Effector memory CD4-positive, alpha-beta T cell (primary cell): Measurements from ENCODE around the gene SLC9A4.

ENCODE experiments used
- DNase-seq, 3 donors: peaks; one replicate each; pipeline ENCODE4 v3.0.0-alpha.2; 2020
- H3K27ac ChIP-seq: 2 replicates; pipeline ENCODE4 v1.7.0; 2013; ENCODE audit warnings: mild to moderate bottlenecking, low read length, moderate library complexity; ENCODE audit not compliant: insufficient read depth, poor library complexity, severe bottlenecking
- H3K27me3 ChIP-seq: replicated peaks from 2 replicates; pipeline ENCODE4 v1.7.0; 2013; ENCODE audit warnings: mild to moderate bottlenecking, low read length; ENCODE audit not compliant: insufficient read depth, control insufficient read depth, poor library complexity, severe bottlenecking
- H3K36me3 ChIP-seq: 2 replicates; pipeline ENCODE4 v1.7.0; 2013; ENCODE audit warnings: mild to moderate bottlenecking, low read length, moderate library complexity; ENCODE audit not compliant: control insufficient read depth, insufficient read depth
- H3K4me1 ChIP-seq: 2 replicates; pipeline ENCODE4 v1.7.0; 2013; ENCODE audit warnings: low read length, mild to moderate bottlenecking; ENCODE audit not compliant: control insufficient read depth, insufficient read depth, poor library complexity, severe bottlenecking
- H3K4me3 ChIP-seq: 2 replicates; pipeline ENCODE4 v1.7.0; 2013; ENCODE audit warnings: low read length, low read depth, mild to moderate bottlenecking; ENCODE audit not compliant: insufficient read depth, poor library complexity, severe bottlenecking
- H3K9me3 ChIP-seq: 2 replicates; pipeline ENCODE4 v1.7.0; 2013; ENCODE audit warnings: mild to moderate bottlenecking, low read length, moderate library complexity; ENCODE audit not compliant: control insufficient read depth

SLC9A4 gene

GRCh38 chr2:102451968-102452367 is 21.1 kb upstream of the SLC9A4 start:
- DNase-seq, result no peak
- Histone ChIP-seq H3K9me3 (no peaks in the 10 kb centered on the region), H3K4me3 (no peak overlapping the region), H3K4me1 (no peaks in the 10 kb centered on the region), H3K36me3 (no peaks in the 10 kb centered on the region), H3K27ac (no peak overlapping the region), H3K27me3 (no peaks in the 10 kb centered on the region)

DNA sequence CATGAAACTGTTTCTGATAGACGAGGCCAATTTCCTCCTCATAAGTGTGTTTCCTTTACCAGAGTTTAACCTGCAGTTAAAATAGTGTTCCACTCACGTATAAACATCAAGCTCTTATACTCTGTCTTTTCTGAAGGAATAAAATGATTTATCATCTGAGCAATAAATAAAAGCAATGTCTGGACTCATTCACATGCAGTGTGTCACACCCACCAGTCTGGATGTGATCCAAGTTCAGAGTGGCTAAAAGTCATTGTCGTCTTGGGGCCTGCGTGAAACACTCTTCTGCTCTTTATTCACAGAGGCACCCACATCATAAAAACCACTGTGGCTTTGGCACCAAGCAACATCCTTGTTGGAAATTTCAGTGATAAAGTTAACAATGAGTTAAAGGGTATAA is 19.5 kb upstream of the SLC9A4 start:
- Histone ChIP-seq H3K4me3 (no peak overlapping the region), H3K27me3 (no peaks in the 10 kb centered on the region), H3K9me3 (no peaks in the 10 kb centered on the region), H3K4me1 (no peaks in the 10 kb centered on the region), H3K27ac (no peak overlapping the region), H3K36me3 (no peaks in the 10 kb centered on the region)
- DNase-seq, result no peak

DNA sequence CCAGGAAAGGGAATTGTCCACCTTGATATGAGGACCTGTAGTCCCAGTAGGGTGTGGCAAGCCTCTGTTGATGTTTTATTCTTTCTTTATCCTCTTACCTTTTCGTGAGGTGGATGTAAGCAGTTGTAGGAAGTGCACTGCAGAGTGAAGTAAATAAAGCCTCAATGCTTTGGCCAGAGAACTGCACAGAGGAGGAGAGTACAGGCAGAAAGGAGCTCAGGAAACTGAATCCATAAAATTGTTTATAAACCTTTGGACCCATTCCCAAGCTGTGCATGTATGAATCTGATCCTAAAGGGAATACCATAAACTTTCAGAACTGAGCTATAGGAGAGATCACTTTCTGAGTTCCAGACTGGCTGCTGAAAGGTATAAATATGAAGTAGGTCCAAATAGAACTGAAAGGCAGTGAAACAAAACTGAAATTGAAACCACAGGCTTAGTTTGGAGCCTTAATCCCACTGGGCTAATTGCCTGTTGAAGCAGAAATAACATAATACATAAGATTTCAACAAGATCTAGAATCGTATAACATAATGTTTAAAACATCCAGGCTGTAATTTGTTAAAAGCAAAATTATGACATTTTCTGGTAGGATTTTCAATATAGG is 17.9 kb upstream of the SLC9A4 start:
- DNase-seq, result no peak
- H3K9me3 ChIP-seq, result no peaks in the 10 kb centered on the region
- no peaks in the 10 kb centered on the region for H3K27me3 ChIP-seq
- H3K36me3 ChIP-seq, result no peaks in the 10 kb centered on the region
- H3K4me1 ChIP-seq, result no peaks in the 10 kb centered on the region
- H3K4me3 ChIP-seq, result no peak overlapping the region
- H3K27ac ChIP-seq, result no peak overlapping the region

GRCh38 chr2:102460467-102460866 is 12.6 kb upstream of the SLC9A4 start:
- Histone ChIP-seq H3K9me3 (no peaks in the 10 kb centered on the region), H3K27me3 (no peaks in the 10 kb centered on the region), H3K4me1 (no peaks in the 10 kb centered on the region), H3K4me3 (no peak overlapping the region), H3K27ac (no peak overlapping the region), H3K36me3 (no peaks in the 10 kb centered on the region)
- no peak for DNase-seq

DNA sequence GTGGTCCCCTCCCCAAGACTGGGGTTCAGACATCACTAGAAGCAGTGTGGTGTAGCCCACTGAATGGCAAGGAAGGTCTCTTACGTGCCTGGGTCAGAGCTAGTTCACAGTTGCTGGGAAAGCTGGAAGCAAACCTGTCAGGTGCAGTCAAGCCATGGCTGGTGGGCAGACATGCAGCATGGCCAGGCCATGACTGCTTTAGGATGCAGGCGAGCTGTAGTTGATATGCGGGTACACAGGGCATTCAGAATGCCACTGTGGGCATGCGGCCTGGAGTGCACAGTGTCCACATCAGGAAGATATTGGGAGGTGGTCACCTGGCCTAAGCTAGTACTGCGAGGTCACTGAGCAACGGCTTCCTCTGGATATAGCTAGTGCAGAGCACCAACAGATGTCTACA is 11.8 kb upstream of the SLC9A4 start:
- H3K4me1 ChIP-seq, result no peaks in the 10 kb centered on the region
- no peaks in the 10 kb centered on the region for H3K27me3 ChIP-seq
- H3K9me3 ChIP-seq, result no peaks in the 10 kb centered on the region
- H3K36me3 ChIP-seq, result no peaks in the 10 kb centered on the region
- DNase-seq, result no peak
- H3K4me3 ChIP-seq, result no peak overlapping the region
- no peak overlapping the region for H3K27ac ChIP-seq

- no peak for DNase-seq
- H3K4me3 ChIP-seq, result no peak overlapping the region
- no peaks in the 10 kb centered on the region for H3K36me3 ChIP-seq
- H3K9me3 ChIP-seq, result no peaks in the 10 kb centered on the region
- no peak overlapping the region for H3K27ac ChIP-seq
- no peaks in the 10 kb centered on the region for H3K4me1 ChIP-seq
- H3K27me3 ChIP-seq, result no peaks in the 10 kb centered on the region
These were observed 9.9 kb upstream of the SLC9A4 start for GRCh38 chr2:102463160-102463559.

DNA sequence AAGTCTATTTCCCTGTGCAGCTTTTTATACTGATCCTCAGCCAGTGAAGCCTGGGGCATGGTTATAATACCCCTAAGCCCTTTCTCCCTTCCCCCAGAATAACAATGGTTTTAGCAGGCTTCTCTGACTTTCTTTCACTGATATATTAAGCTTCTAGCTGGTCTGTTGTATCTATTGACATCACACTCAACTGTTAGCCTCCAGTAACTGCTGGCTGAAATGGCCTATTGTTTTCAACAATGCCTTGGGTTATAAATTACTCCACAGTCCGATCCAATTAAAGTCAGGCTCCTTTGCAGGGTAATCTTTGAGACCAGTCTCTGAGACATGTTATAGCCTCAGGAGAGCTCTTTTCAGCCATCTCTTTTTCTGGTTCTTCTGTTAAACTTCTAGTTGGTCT is 2.9 kb upstream of the SLC9A4 start:
- Histone ChIP-seq H3K4me1 (no peaks in the 10 kb centered on the region), H3K27ac (no peak overlapping the region), H3K4me3 (no peak overlapping the region), H3K36me3 (no peaks in the 10 kb centered on the region), H3K27me3 (no peaks in the 10 kb centered on the region), H3K9me3 (no peaks in the 10 kb centered on the region)
- DNase-seq, result no peak

- Histone ChIP-seq H3K4me1 (no peaks in the 10 kb centered on the region), H3K36me3 (no peaks in the 10 kb centered on the region), H3K27ac (no peak overlapping the region), H3K9me3 (no peaks in the 10 kb centered on the region), H3K4me3 (no peak overlapping the region), H3K27me3 (no peaks in the 10 kb centered on the region)
- DNase-seq, result no peak
These were observed 605 bp downstream of the SLC9A4 start for GRCh38 chr2:102473631-102474030.

DNA sequence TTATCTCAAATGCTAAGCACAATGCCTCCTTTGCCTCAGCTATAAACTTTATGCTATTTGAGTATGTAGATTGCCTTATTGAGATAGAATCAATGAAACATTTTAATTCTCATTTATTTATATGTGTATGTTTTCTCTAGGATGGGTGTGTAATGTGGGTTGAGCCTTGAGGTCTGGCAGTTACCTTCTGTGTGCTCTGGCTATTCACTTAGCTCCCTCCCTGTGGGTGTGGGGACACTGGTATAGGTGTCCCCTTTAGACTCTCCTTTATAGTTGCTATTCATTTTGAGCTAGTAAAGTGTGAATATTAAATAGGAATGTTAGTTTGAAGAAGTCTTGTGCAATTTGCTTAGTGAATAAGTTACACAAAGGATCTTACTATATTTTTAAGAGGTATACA is 1.8 kb downstream of the SLC9A4 start:
- Histone ChIP-seq H3K36me3 (no peaks in the 10 kb centered on the region), H3K4me3 (no peak overlapping the region), H3K27ac (no peak overlapping the region), H3K9me3 (no peaks in the 10 kb centered on the region), H3K27me3 (no peaks in the 10 kb centered on the region), H3K4me1 (no peaks in the 10 kb centered on the region)
- DNase-seq, result no peak

GRCh38 chr2:102478686-102479470 is 5.9 kb downstream of the SLC9A4 start:
- H3K4me3 ChIP-seq, result no peak overlapping the region
- no peaks in the 10 kb centered on the region for H3K9me3 ChIP-seq
- no peaks in the 10 kb centered on the region for H3K4me1 ChIP-seq
- no peaks in the 10 kb centered on the region for H3K27me3 ChIP-seq
- no peak overlapping the region for H3K27ac ChIP-seq
- H3K36me3 ChIP-seq, result no peaks in the 10 kb centered on the region
- no peak for DNase-seq
